A549 (cell line): ENCODE measurements around the gene MME. TPM values are rescaled to one million over a fixed set of nuclear protein-coding genes. Genes with fewer than 3 reads are reported as not detected.
A peak's percentile ranks its signal among the peaks of the same experiment; 100 is the strongest.

ENCODE experiments used
- ATAC-seq, 2 experiments: fragments of 200-7000 bp in 1 of 2; fragments of >200 bp in 1 of 2; cut with Nextera tagmentation in 1 of 2; cut with Tn5 transposase in 1 of 2; 3 replicates each; pipeline versions ENCODE4 v1.8.0 to v1.9.1; 2018 to 2020; ENCODE audit warnings: mild to moderate bottlenecking in 1 of 2, moderate library complexity in 1 of 2
- CTCF ChIA-PET: fragments of 300-600 bp; sonication (Branson Sonifier 250); formaldehyde crosslinking; extraction: SDS; loops from one replicate; lab custom pipeline; 2021; ENCODE audit warnings: antibody characterized with exemption, inconsistent platforms; lab: Yijun Ruan, JAX
- POLR2A ChIA-PET: fragments of 350-600 bp; formaldehyde crosslinking; extraction: SDS; loops from one replicate; lab custom pipeline; 2021; ENCODE audit warnings: antibody characterized with exemption, inconsistent platforms; lab: Yijun Ruan, JAX
- DNase-seq, 2 experiments: peaks; one replicate each; pipeline versions ENCODE4 v3.0.0 to v3.0.0-alpha.2; 2011 to 2016; ENCODE audit warnings: low read depth in 1 of 2, low spot score in 1 of 2
- FAIRE-seq: peaks from 2 replicates; lab custom pipeline; 2011; peaks lifted over from hg19 to GRCh38; lab: Jason Lieb, UNC
- H3K27ac ChIP-seq, 2 experiments: fragments of >200 bp; sonication (Bioruptor Twin); formaldehyde crosslinking; 3 replicates each; pipeline ENCODE4 v1.5.1; 2016 to 2017
- H3K4me1 ChIP-seq: fragments of >200 bp; sonication (Bioruptor Twin); formaldehyde crosslinking; 3 replicates; pipeline ENCODE4 v1.6.1; 2016
- H3K4me2 ChIP-seq: fragments of >200 bp; sonication (Bioruptor Twin); formaldehyde crosslinking; 3 replicates; pipeline ENCODE4 v1.6.1; 2016
- H3K4me3 ChIP-seq: fragments of >200 bp; sonication (Bioruptor Twin); formaldehyde crosslinking; 3 replicates; pipeline ENCODE4 v1.5.1; 2016
- H3K9me3 ChIP-seq: fragments of >200 bp; sonication (Bioruptor Twin); formaldehyde crosslinking; 3 replicates; pipeline ENCODE4 v1.6.1; 2016
- BCL3 ChIP-seq: fragments of >200 bp; sonication (Bioruptor Twin); formaldehyde crosslinking; IDR thresholded peaks from 3 replicates; pipeline ENCODE4 v1.6.1; 2016
- CBX2 ChIP-seq: fragments of 200-600 bp; sonication (generic); IDR thresholded peaks from 2 replicates; pipeline ENCODE4 v1.6.1; 2016; ENCODE audit warnings: low read depth, mild to moderate bottlenecking, borderline replicate concordance
- EHMT2 ChIP-seq: fragments of 200-600 bp; sonication (generic); IDR thresholded peaks from 2 replicates; pipeline ENCODE4 v1.6.1; 2016; ENCODE audit warnings: antibody characterized with exemption, low read depth, mild to moderate bottlenecking, moderate library complexity
- GATA3 ChIP-seq: IDR thresholded peaks from 2 replicates; pipeline ENCODE4 v1.6.1; 2012; ENCODE audit warnings: borderline replicate concordance
- HDAC2 ChIP-seq: fragments of 200-600 bp; sonication (generic); IDR thresholded peaks from 2 replicates; pipeline ENCODE4 v1.6.1; 2016
- HOXB5 ChIP-seq: fragments of 250-450 bp; sonication (Bioruptor Pico); IDR thresholded peaks from 2 replicates; pipeline ENCODE4 v1.5.0; 2020; ENCODE audit warnings: mild to moderate bottlenecking, moderate library complexity
- KDM1A ChIP-seq: fragments of 200-600 bp; sonication (generic); IDR thresholded peaks from 2 replicates; pipeline ENCODE4 v1.6.1; 2016; ENCODE audit warnings: low read depth, mild to moderate bottlenecking
- MAFK ChIP-seq: fragments of 450-650 bp; IDR thresholded peaks from 2 replicates; pipeline ENCODE4 v1.6.1; 2014; ENCODE audit not compliant: partially characterized antibody
- MAZ ChIP-seq: fragments of 150-350 bp; IDR thresholded peaks from 2 replicates; pipeline ENCODE4 v1.6.1; 2014; ENCODE audit warnings: antibody characterized with exemption, low read depth, low read length, borderline replicate concordance
- MYC ChIP-seq: IDR thresholded peaks from 2 replicates; pipeline ENCODE4 v1.6.1; 2012; ENCODE audit warnings: mild to moderate bottlenecking, inconsistent platforms, low read length, improper control_type of control experiment, borderline replicate concordance
- NFE2L2 ChIP-seq: fragments of 150-350 bp; conservative IDR thresholded peaks from 2 replicates; pipeline ENCODE4 v1.6.1; 2014; ENCODE audit warnings: low read length
- NPAS2 ChIP-seq: fragments of 250-450 bp; sonication (Bioruptor Pico); IDR thresholded peaks from 2 replicates; pipeline ENCODE4 v1.8.0; 2022; ENCODE audit warnings: mild to moderate bottlenecking, moderate library complexity, borderline replicate concordance
- NR3C1 ChIP-seq: fragments of >200 bp; sonication (Bioruptor Twin); formaldehyde crosslinking; IDR thresholded peaks from 3 replicates; pipeline ENCODE4 v1.6.1; 2017
- PHF8 ChIP-seq: fragments of 200-600 bp; sonication (generic); IDR thresholded peaks from 2 replicates; pipeline ENCODE4 v1.6.1; 2016; ENCODE audit warnings: low read depth, mild to moderate bottlenecking, antibody characterized with exemption, moderate library complexity, borderline replicate concordance
- POLR2A ChIP-seq: IDR thresholded peaks from 2 replicates; pipeline ENCODE4 v1.6.1; 2012; ENCODE audit warnings: mild to moderate bottlenecking, low read length
- RAD21 ChIP-seq, 2 experiments: fragments of >200 bp in 1 of 2; sonication (Bioruptor Twin) in 1 of 2; formaldehyde crosslinking in 1 of 2; IDR thresholded peaks in 1 of 2; conservative IDR thresholded peaks in 1 of 2; 2 replicates in 1 of 2; 3 replicates in 1 of 2; pipeline ENCODE4 v1.6.1; 2012 to 2018; ENCODE audit warnings: inconsistent platforms in 1 of 2
- RCOR1 ChIP-seq: fragments of 150-350 bp; IDR thresholded peaks from 2 replicates; pipeline ENCODE4 v1.6.1; 2014; ENCODE audit warnings: antibody characterized with exemption, low read length, low read depth
- REST ChIP-seq: fragments of 200-600 bp; sonication (generic); IDR thresholded peaks from 2 replicates; pipeline ENCODE4 v1.6.1; 2016; ENCODE audit warnings: antibody characterized with exemption, mild to moderate bottlenecking, moderate library complexity
- SREBF2 ChIP-seq: fragments of 450-650 bp; IDR thresholded peaks from 2 replicates; pipeline ENCODE4 v1.6.1; 2014; ENCODE audit warnings: mild to moderate bottlenecking, moderate library complexity
- TFCP2L1 ChIP-seq: fragments of 250-450 bp; sonication (Bioruptor Pico); IDR thresholded peaks from 2 replicates; pipeline ENCODE4 v1.5.0; 2021; ENCODE audit warnings: mild to moderate bottlenecking
- TP53 ChIP-seq: fragments of 250-450 bp; sonication (Bioruptor Pico); IDR thresholded peaks from 2 replicates; pipeline ENCODE4 v1.5.0; 2021; ENCODE audit warnings: mild to moderate bottlenecking, moderate library complexity
- USF2 ChIP-seq: fragments of 450-650 bp; IDR thresholded peaks from 2 replicates; pipeline ENCODE4 v1.6.1; 2014; ENCODE audit warnings: antibody characterized with exemption
- ZFP36 ChIP-seq: fragments of 450-650 bp; IDR thresholded peaks from 2 replicates; pipeline ENCODE4 v1.6.1; 2014; ENCODE audit warnings: borderline replicate concordance; ENCODE audit not compliant: partially characterized antibody
- WGBS: methylation state at CpG from one replicate; pipeline ENCODE4 v1.1.6; 2017; ENCODE audit errors: missing lambda C conversion rate; 5-methylcytosine and 5-hydroxymethylcytosine counted together
- polyA plus RNA-seq, 4 experiments: library from polyadenylated mRNA; depleted of rRNA in 3 of 4; stranded (reverse); fragments of >200 nt; fragmentation: RNase III in 1 of 4; extraction: RNeasy Plus Mini Kit Qiagen cat#74134 plus additional on column Dnase treatment in 1 of 4; gene quantifications; 2 replicates in 3 of 4; 3 replicates in 1 of 4; pipeline ENCODE4 v1.2.3, GENCODE V29; 2011 to 2017

The MME gene
- polyA plus RNA-seq, 2 of the 4 experiments (the other 2 are of a cell fraction): not detected

- no peak for ATAC-seq
- POLR2A ChIA-PET: no interaction called here
- no peaks in the 10 kb centered on the region for H3K9me3 ChIP-seq
- FAIRE-seq: no peak
- CTCF ChIA-PET: no interaction called here
- H3K4me3 ChIP-seq: no peak overlapping the region
- no peak for TF ChIP-seq ZFP36
- no peak for TF ChIP-seq HDAC2
- TF ChIP-seq KDM1A: no peak
- TF ChIP-seq MAFK: peak; percentile 28
- no peak for TF ChIP-seq MAZ
- TF ChIP-seq EHMT2: no peak
- TF ChIP-seq REST: no peak
- no peak overlapping the region for H3K4me2 ChIP-seq
- DNase-seq: no peak
- no peaks in the 10 kb centered on the region for H3K4me1 ChIP-seq
- 15% methylated on average over 5 of the region's 5 CpGs for WGBS
- H3K27ac ChIP-seq: no peak overlapping the region
Measured at GRCh38 chr3:155179966-155180757, 100.0 kb downstream of the MME start.

- POLR2A ChIA-PET: no interaction called here
- no peak overlapping the region for H3K27ac ChIP-seq
- DNase-seq: no peak
- no peak for TF ChIP-seq CBX2
- TF ChIP-seq USF2: no peak
- no peak for TF ChIP-seq MYC
- TF ChIP-seq RCOR1: no peak
- TF ChIP-seq TP53 (CRISPR knock-in tag): no peak
- no peak for TF ChIP-seq POLR2A
- CTCF ChIA-PET: no interaction called here
- no peak for ATAC-seq
- FAIRE-seq: no peak
- no peaks in the 10 kb centered on the region for H3K4me1 ChIP-seq
- H3K9me3 ChIP-seq: no peaks in the 10 kb centered on the region
- 3% methylated on average over 1 of the region's 1 CpG for WGBS
- no peak overlapping the region for H3K4me3 ChIP-seq
- no peak overlapping the region for H3K4me2 ChIP-seq
Measured at GRCh38 chr3:155182467-155182866, 102.3 kb downstream of the MME start.

GRCh38 chr3:155184011-155184410 is 103.9 kb downstream of the MME start:
- no peaks in the 10 kb centered on the region for H3K9me3 ChIP-seq
- WGBS: 0% methylated on average over 1 of the region's 1 CpG
- H3K27ac ChIP-seq: no peak overlapping the region
- CTCF ChIA-PET: no interaction called here
- POLR2A ChIA-PET: no interaction called here
- TF ChIP-seq PHF8 (no peak), HOXB5 (CRISPR knock-in tag) (no peak), RAD21 (conservative IDR thresholded peaks at IDR 0.05 in 1 of 2, IDR thresholded peaks at IDR 0.05 in 1 of 2) (no peak), MYC (no peak), SREBF2 (no peak), TFCP2L1 (CRISPR knock-in tag) (no peak), BCL3 (no peak), NFE2L2 (no peak), NPAS2 (CRISPR knock-in tag) (no peak), NR3C1 (no peak), GATA3 (no peak)
- H3K4me1 ChIP-seq: no peaks in the 10 kb centered on the region
- no peak overlapping the region for H3K4me2 ChIP-seq
- ATAC-seq (no peak), DNase-seq (no peak), FAIRE-seq (no peak)
- H3K4me3 ChIP-seq: no peak overlapping the region
